Activated CD4-positive, CD25-positive, alpha-beta regulatory T cell (primary cell): ENCODE data around the gene GPHN.

Experiments
- DNase-seq, 4 experiments: peaks; one replicate each; lab custom pipeline; 2025; lab: John Stamatoyannopoulos, UW

GPHN gene

GRCh38 chr14:66944872-66945271 is 436.9 kb downstream of the GPHN start:
- DNase-seq: no peak

GRCh38 chr14:66955159-66955558 is 447.2 kb downstream of the GPHN start:
- DNase-seq: no peak

GRCh38 chr14:66959437-66960050 is 451.6 kb downstream of the GPHN start:
- DNase-seq: no peak

- DNase-seq: no peak
Observed at GRCh38 chr14:66965831-66966230, 457.9 kb downstream of the GPHN start.

GRCh38 chr14:66972469-66972868 is 464.5 kb downstream of the GPHN start:
- DNase-seq: no peak

GRCh38 chr14:66974397-66975025 is 466.6 kb downstream of the GPHN start:
- no peak for DNase-seq

- no peak for DNase-seq
Observed at GRCh38 chr14:66975251-66975650, 467.3 kb downstream of the GPHN start.

- DNase-seq: no peak
Observed at GRCh38 chr14:66979101-66979974, 471.4 kb downstream of the GPHN start.

- no peak for DNase-seq
Observed at GRCh38 chr14:66982247-66982646, 474.3 kb downstream of the GPHN start.

GRCh38 chr14:66992776-66993175 is 484.8 kb downstream of the GPHN start:
- DNase-seq: no peak

- no peak for DNase-seq
Observed at GRCh38 chr14:66993512-66993911, 485.6 kb downstream of the GPHN start.

GRCh38 chr14:66998013-66998412 is 490.1 kb downstream of the GPHN start:
- no peak for DNase-seq

GRCh38 chr14:66999978-67000377 is 492.0 kb downstream of the GPHN start:
- DNase-seq: no peak

- DNase-seq: no peak
Observed at GRCh38 chr14:67002994-67003753, 495.2 kb downstream of the GPHN start.

GRCh38 chr14:67004521-67004920 is 496.6 kb downstream of the GPHN start:
- DNase-seq: no peak

- DNase-seq: no peak
Observed at GRCh38 chr14:67010602-67011001, 502.7 kb downstream of the GPHN start.

- no peak for DNase-seq
Observed at GRCh38 chr14:67016856-67017255, 508.9 kb downstream of the GPHN start.

- no peak for DNase-seq
Observed at GRCh38 chr14:67018720-67019119, 510.8 kb downstream of the GPHN start.

- no peak for DNase-seq
Observed at GRCh38 chr14:67019796-67020195, 511.8 kb downstream of the GPHN start.

- no peak for DNase-seq
Observed at GRCh38 chr14:67031920-67032774, 524.2 kb downstream of the GPHN start.

GRCh38 chr14:67045440-67045839 is 537.5 kb downstream of the GPHN start:
- no peak for DNase-seq
